GM19438 (cell line): ENCODE measurements around the gene MIB2.

Source experiments
- ATAC-seq: cut with Tn5 transposase; IDR thresholded peaks from one replicate; pipeline ENCODE4 v1.9.1; 2021; ENCODE audit warnings: low read depth; ENCODE audit not compliant: unreplicated experiment

The MIB2 gene

DNA sequence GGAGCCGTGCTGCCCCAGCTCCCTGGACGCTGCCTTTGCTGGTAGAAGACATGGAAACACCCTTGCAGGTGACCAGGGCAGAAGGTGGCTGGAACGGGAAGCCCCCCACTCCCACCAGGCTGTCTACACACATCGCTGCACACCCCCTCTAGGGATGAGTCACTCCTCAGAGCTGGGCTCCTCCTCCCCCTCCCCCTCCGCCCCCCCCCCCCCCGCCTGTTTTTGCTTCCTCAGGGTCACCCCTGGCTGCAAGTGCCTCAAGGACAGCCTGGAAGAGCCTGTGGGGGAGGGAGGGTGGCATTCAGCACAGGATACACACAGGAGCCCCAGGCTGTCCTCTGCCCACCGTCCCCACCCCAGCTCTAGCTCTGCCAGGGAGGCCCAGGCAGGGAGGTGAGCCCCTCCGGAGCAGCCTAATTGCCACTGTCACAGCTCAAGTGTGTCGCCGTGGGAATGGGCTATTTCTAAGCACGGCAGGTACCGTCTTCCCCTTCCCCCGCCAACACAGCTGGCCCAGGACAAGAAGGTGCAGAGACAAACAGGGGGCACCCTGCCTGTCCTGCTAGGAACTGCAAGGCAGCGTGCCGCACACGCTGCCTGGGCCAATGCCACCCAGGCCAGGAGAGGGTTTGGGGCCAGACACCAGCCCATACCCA, 17.9 kb upstream of the MIB2 start:
- no peak for ATAC-seq

DNA sequence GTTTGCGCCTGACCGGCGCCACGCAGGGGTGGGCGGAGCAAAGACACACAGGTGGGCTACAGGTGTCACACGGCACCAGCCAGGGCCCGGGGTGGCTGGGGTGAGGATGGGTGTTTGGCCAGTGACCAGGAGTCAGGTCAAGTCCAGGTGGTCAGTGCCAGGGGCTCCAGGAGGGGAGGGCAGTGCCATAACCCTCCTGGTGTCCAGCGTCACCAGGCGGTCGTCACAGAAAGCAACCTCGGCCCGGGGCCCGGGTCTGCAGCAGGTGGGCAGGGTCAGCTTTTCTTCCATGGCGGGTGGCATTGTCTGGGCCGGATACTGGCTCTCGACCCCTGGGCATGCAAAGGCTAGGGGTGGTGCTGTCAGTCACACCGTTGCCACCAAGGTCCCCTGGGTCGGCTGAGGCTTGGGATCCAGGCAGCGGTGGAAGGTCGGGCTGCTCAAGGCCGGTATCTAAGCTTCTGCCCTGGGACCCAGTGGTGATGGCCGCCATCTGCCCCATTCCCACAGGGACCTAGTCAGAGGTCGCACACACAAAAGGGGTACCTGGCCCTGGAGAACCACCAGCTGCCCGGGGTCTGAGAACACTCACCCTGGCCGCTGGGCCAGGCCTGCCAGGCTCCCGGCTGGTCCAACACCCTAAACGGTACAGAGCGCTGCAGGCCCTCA, 17.1 kb upstream of the MIB2 start:
- no peak for ATAC-seq

DNA sequence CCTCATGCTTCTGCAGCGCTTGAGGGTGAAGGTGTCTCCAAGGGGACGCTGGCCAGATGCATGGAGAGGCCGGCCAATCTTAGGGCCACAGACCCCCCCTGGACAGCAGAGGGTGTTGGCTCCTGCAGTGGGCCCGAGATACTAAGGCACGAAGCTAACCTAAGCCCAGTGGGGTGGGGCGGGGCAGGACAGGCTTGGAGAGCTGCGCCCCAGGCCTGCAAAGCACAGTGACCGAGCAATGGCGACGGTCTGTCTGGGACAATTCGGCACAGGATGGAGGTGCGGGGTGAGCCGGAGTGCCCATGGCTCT, 16.6 kb upstream of the MIB2 start:
- no peak for ATAC-seq

DNA sequence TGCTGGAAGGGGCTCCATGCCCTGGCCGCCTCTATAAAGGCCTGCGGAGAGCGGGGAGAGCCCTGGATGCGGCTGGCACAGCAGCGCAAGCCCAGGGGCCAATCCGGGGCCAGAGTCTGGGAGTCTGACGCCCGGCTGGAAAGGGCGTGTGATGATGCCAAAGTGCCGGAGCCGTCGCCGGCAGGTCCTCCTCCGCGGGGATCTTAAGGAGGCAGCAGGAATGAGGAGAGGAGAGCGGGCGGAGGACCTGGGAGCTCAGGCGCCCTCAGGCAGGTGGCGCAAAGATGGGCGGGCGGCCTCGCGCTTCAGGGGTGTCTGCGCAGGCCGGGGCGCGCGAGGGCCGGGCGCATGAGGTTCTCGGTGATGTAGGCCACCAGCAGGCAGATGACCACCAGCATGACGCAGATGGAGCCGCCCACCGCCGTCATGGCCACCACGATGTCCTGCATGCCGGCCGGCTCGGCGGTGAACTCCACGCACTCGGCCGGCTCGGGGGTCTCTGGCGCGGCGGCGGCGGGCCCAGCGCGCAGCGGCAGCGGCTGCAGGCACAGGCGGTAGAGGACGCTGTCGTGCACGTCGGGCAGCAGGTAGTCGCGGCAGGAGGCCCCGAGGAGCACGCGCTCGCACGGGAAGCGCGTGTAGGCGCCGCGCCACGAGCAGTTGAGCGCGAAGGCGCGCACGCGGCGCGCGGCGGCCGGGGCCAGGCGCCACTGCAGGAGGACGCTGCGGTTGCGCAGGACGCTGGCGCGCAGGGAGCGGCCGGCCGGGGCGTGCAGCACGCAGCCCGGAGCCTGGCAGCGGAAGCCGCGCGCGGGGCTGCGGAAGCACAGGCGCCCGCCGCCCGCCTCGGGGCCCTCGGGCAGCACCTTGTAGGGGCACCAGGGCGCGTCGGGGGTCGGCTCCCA, 16.0 kb upstream of the MIB2 start:
- ATAC-seq: no peak

DNA sequence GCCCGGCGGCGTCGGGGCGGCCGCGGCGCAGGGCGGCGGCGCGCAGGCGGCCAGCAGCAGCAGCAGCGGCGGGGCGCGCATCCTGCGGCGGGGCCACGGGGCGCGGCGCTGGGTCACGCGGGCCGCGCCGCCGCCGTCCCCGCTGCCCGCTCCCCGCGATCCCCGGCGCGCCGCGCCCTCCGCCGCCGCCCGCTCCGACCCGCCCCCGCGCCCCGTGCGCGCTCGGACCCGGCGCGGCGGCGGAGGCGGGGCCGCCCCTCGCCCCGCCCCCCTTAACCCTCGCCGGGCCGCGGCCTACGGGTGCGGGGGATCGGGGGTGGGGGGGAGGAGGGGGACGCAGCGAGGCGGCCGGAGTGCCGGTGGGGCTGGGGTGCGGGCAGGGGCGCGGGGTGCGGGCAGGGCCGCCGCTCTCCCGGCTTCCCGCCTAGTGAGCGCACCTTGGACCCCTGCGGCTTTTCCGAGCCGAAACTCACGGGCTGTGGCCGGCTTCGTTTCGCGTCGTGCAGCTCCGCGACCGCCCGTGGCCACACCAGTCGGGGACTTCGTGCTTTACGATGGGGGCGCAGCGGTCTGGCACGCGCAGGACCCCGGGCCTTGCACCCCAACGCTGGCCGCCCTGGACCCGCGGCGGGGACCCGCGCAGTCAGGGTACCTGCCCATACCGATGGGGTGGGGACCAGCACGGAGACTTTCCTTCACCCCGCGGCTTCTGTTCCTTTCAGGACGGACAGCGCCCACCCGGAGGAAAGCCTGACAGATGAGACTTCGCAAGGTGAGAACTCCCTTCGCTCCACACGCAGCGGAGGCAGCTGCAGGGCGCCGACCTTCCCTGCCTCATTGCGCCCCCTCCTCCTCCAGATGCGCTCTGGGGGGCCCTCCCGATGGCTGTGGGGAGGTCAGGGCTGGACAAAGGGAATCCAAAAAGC, 15.1 kb upstream of the MIB2 start, which contains the start of gene FNDC10:
Gene FNDC10 (minus strand): TSS at position 201 of the 926 bp plus-strand sequence. CDS start 120 bp downstream, at position 81.
- no peak for ATAC-seq

DNA sequence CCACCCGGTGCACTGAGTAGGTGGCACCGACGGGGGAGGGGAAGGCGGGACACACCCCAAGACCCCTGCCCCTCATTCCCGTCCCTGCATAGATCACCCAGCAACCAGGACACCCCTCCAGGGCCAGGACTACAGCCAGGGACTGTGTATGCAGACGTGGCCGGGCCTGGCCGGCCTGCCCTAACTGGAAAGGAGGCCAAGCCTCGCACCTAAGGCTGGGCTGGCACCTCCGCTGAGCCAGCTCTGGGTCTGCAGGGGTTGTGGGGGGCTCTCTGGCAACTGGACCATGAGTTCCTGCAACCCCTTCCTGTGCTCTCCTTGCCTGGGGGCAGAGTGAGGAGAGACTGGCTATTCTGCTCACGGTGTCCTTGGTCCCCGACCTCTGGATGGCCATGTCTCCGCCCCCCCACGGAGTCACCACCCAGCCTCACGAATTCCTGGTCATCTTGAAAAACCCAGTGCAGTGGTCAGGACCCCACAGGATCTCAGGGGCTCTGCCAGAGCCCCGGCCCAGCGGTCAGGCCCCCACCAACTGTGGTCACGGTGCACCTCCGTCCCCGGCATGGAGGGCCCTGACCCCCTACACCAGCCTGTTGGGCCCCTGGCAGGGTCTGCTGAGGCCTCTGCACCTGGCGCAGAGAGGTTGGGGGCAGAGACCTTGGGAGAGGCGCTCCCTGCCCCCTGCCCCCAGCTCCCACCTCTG, 14.3 kb upstream of the MIB2 start:
- no peak for ATAC-seq

DNA sequence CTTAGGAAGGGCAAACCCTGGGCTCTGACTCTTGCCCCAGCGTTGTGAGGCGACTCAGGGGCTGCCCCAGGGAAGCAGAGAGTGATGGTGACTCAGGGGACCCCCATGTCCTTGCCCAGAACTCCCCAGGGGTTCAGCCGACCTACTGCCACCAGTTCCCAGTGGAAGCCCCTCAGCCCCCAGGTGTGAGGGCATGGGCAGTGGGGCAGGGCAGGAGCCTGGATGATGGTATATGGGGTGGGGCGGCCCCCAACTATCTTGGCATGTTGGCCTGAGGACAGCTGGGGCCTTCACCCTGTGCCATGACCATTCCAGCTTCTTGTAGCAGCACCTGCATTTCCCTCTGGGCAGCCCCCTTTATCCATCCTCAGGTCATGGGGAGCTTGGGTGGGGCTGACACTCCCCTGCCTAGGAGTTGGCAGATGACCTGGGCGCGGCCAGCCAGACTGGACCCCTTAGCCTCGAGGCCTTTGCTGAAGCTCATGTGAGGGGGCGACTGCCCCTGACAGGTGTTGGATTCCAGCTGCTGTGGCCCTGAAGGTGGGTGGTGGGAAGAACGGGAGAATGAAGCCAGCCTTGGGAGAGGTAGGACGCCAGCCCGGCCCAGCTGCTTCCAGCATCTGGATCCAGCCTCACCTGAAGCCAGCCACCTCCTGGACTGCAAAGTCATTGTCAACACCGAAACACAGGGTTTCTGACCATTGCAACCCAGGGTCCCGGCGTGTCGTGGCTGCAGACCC, 13.6 kb upstream of the MIB2 start:
- no peak for ATAC-seq

DNA sequence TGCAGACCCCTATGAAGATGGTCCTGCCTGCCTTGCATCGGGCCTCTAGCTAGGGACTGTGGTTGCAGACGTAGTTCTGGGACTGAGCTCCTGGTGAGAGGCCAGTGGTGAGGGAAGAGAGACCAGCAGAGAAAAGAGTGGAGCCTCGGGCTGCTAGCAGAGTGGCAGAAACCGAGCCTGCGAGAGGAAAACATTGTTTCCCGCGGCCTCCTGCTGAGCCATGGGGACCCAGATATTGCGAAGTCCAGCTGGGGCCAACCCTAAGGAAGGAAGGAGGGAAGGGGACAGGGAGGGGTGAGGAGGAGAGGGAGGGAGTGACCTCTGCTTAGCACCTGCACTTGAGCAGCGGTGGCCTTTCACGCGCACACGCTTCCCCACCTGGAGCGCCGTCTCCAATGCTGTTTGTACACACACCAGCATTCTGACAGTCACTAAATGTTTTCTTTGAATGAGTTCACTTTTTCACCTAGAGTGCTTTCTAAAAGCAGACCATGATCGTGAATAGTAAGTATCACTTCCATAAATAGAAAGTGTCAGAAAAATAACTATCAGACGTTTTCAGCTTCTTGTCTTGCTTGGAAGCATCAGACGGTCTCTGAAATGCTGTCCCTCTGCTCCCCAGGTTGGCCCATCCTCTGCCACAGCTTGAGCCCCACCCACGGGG, 12.9 kb upstream of the MIB2 start:
- no peak for ATAC-seq

DNA sequence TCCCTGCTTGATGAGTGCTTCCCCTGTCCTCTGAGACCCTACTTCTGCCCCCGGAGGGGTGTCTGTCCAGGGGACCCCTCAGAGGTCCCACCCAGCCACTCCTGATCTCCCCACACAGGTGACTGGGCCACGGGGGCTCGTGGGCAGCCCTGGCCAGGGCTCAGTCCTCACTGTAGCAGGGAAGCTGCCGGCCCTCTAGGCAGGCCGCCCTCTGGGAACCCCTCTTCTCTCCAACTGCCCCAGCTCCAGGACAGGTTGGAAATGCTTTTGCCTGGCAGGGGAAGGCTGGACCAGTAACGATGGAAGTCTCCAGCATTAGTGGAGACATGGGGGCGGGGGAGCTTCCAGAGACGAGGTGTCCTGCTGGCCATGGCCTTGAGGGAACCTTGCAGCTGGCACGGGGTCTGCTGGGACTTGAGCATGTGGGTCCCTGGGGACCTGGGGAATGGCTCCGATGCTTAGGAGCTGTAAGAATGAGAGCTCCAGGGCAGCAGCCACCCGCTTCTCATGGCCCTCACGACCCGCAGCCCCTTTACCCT, 12.3 kb upstream of the MIB2 start:
- ATAC-seq: no peak

DNA sequence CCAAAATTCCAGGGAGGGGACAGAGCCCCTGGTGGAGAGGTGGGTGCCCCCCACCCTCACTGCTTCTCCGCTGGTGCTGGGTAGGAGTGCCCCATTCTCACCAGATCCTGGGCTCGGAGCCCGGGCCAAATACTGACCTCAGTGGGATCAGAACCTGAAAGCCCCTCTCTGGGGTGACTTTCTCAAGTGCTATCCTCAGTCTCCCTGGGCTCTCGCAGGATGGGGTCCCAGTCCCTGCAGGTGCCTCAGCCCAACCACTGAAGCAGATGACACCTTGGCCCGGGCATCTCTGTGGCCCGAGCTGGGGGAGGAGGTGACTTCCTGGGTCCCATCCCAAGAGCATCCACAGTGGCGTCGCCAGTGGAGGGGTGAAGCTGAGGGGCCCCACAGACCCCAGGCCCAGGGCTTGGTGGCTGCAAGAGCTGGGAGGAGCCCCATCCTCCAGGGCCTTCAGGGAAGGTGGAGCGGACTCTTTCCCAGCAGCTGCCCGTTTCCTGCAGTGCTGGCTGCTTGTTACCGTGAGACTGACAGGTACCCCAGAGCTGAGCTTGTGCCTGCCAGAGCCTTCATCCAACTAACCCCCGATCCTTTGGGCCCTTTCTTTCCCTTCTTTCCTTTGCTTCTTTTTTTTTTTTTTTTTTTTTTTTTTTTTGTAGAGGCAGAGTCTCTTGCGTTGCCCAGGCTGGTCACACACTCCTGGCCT, 11.5 kb upstream of the MIB2 start:
- no peak for ATAC-seq

DNA sequence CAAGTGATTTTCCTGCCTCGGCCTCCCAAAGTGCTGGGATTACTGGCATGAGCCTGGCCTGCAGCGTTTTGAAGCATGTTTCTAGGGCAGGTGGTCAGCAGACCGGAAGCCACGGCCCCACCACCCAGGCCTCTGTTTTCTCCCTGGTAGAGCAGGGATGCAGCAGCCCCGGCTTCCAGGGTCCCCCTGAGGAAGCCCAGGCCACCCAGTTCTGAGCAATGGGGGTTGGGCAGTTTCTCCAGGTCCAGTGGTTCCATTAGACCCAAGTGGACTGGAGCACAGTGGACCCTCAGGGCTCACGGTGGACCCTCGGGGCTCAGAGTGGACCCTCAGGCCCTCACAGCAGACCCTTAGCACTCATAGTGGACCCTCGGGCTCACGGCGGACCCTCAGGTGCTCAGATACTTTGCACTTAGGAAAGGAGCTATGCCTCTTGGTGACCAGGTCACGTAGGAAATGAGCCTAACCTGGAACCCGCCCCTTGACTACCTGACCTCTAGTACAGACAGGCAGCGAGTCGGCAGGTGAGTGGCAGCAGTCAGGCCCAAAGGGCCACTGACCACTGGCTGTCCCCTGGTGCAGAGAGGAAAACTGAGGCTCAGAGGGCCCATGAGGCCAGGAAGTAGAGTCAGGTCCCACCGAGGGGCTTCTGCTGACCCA, 10.8 kb upstream of the MIB2 start:
- no peak for ATAC-seq

DNA sequence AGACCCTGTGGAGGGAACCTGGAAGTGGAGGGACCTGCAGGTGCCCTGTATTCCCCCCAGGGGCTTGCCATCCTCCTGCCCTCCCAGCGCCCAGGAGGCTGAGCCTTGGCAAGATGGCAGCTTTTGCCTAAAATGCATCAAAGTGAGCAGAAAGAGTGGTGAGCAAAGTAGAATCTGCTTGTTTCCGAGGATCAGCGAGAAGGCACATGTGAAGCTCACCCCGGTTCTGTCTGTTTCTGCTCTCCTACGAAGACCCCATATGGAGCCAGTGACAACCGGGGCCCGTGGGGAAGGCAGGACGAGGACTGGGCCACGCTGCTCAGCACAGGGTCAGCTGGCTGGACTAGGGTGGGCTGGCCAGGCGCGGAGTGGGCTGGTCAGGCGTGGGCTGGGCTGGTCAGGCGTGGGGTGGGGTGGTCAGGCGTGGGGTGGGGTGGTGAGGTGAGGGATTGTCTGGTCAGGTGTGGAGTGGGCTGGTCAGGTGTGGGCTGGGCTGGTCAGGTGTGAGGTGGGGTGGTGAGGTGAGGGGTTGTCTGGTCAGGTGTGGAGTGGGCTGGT, 10.2 kb upstream of the MIB2 start:
- ATAC-seq: no peak

DNA sequence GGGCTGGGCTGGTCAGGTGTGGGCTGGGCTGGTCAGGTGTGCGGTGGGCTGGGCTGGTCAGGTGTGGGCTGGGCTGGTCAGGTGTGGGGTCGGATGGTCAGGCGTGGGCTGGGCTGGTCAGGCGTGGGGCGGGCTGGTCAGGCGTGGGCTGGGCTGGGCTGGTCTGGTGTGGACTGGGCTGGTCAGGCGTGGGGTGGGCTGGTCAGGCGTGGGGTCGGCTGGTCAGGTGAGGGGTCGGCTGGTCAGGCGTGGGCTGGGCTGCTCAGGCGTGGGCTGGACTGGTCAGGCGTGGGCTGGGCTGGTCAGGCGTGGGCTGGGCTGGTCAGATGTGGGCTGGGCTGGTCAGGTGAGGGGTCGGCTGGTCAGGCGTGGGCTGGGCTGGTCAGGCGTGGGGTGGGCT, 9.6 kb upstream of the MIB2 start:
- ATAC-seq: no peak

DNA sequence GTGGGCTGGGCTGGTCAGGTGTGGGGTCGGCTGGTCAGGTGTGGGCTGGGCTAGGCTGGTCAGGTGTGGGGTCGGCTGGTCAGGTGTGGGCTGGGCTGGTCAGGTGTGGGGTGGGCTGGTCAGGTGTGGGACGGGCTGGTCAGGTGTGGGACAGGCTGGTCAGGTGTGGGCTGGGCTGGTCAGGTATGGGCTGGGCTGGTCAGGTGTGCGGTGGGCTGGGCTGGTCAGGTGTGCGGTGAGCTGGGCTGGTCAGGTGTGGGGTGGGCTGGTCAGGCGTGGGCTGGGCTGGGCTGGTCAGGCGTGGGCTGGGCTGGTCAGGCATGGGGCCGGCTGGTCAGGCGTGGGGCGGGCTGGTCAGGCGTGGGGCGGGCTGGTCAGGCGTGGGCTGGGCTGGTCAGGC, 9.1 kb upstream of the MIB2 start:
- ATAC-seq: no peak

DNA sequence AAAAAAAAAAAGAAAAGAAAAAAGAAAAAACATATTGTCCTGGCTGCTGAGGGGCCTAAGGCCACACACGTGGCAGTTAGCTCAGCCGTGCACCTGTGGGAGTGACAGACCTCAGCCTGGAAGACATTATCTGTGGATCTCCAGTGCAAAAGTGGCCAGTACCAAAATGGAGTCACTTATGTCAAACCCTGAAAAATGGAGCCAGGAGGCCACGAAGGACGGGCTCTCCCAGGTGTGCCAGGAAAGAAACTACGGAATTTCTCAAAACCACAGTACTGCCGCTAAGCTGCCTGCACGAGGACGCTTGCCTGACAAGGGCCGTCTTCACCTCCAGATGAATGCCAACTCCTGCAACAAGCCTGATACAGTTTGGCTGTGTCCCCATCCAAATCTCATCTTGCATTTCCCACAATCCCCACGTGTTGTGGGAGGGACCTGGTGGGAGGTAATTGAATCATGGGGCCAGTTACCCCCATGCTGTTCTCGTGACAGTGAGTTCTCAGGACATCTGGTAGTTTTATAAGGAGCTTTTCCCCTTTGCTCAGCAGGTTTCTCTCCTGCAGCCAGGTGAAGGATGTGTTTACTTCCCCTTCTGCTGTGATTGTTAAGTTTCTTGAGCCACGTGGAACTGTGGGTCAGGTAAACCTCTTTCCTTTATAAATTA, 5.3 kb upstream of the MIB2 start:
- ATAC-seq: no peak

DNA sequence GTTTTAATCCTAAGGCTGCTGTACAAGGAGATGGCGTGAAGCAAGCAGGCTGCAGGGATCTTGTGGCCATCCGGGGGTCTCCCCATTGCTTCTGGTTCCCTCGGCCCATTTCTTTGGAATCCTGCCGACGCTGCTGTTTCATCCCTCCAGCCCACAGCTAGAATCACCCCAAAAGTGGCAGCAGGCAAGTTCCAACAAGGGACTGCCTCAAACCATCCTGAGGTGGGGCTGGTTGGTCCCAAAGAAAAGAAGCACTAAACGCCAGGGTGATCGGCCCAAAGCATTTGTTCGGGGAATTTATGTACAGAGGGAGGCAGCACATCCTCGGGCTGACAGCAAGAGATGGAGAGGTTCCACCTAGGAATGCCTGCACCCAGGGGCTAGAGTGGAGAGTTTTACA, 4.5 kb upstream of the MIB2 start:
- no peak for ATAC-seq

DNA sequence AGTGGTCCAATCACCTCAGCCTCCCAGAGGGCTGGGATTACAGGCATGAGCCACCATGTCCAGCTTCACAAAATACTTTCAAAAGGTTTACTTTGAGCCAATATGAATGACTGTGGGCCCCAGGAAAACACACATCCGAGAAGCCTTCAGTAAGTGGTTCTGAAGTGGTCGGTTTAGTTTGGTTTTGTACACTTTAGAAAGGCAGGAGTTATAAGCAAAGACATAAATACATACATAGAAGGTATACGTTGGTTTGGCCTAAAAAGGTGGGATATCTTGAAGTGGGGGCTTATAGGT, 3.2 kb upstream of the MIB2 start:
- no peak for ATAC-seq
